NCI-H128 (cell line): Measurements from ENCODE around the gene MAP3K6.

ENCODE experiments used
- DNase-seq: peaks from one replicate; lab custom pipeline; 2025; ENCODE audit not compliant: unreplicated experiment; lab: John Stamatoyannopoulos, UW

The MAP3K6 gene

GRCh38 chr1:27374362-27375086, 7.8 kb upstream of the MAP3K6 start, which contains the start of gene FCN3:
Gene FCN3 (minus strand): TSS chr1:27374824. CDS start chr1:27374818, 6 bp downstream.
- no peak for DNase-seq

GRCh38 chr1:27372808-27373690, 6.3 kb upstream of the MAP3K6 start:
- DNase-seq, result no peak

- no peak for DNase-seq
These were observed 5.5 kb upstream of the MAP3K6 start for GRCh38 chr1:27372022-27372807.

DNA sequence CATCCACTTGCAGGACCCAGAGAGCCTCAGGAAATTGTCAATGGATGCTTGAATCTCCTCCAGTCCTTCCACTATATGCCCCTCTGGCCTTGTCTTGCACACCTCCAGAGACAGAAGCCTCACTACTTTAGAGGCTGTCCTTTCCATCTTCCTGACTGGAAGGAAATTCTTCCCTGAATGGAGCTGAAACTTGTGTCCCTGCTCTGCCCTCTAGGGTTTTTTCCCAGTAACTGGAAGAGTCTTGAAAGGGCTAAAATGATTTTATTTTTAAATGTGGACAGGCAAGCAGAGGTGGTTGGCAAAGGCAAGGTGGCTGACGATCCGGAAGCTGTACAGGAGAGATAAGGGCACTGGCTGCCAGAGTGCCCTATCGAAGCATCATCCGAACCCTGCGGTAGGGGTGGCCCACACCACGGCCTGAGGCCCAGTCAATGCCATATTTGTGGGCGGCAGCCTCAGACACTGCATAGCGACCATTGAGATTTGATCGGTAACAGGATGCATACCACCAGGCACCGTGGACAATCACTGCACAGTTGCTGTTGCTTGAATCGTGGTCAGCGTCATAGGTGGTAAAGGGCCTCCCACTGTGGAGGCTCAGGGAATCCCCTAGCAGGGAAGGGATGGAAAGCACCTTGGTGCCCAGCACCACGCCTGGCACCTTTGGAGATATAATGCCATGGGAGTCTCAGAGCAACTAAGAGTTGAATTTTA, 2.3 kb upstream of the MAP3K6 start:
- no peak for DNase-seq

- DNase-seq, result no peak
These were observed 444 bp upstream of the MAP3K6 start for GRCh38 chr1:27367160-27367650.

DNA sequence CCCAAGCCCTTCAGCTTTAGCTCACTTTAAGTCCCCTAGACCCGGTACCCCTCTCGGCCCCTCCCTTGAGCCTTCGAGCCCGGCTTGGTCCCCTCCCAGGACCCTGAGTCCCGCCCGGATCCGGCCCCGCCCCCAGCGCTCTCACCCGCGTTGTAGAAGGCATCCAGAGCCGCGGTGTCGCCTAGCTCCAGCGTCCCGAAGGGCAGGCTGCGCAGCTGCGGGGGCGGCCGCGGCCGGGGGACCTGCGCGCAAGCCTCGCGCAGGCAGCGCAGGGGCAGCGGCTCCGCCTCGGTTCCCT, 699 bp downstream of the MAP3K6 start:
- peak; percentile 43 for DNase-seq

- peak; percentile 51 for DNase-seq
These were observed 1.2 kb downstream of the MAP3K6 start for GRCh38 chr1:27365372-27366112.

DNA sequence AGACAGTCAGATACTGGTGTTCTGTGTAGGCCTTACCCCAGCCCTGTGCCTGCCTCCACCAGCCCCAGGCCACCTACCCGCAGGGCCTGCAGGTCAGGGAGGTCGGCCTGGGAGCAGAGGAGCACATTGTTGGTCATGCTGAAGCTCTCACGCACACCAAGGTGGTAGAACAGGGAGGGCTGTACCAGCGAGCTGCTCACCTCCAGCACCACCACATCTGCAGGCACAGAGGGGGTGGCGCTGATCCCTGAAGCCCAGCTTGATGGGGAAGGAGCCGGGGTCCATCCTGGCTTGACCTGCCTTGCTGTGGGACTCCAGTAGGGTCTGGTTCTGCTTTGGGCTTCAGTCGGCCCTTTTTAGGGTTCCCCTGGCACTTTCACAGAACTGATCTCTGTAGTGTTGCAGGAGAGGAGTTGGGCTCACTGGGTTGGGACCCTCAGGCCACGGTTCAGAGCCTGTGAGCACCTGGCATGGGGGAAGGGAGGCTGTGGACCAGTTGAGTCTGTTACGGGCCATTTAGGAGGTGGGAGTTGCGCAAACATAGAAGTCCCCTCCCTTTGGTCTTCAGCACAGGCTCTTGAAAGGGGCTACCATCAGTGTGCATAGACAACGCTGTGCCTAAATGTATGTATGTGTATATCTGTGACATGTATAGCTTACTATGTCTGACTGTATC, 1.9 kb downstream of the MAP3K6 start:
- DNase-seq, result no peak

GRCh38 chr1:27363766-27364695, 2.7 kb downstream of the MAP3K6 start:
- DNase-seq, result no peak

- DNase-seq, result no peak
These were observed 5.2 kb downstream of the MAP3K6 start for GRCh38 chr1:27361553-27361952.

DNA sequence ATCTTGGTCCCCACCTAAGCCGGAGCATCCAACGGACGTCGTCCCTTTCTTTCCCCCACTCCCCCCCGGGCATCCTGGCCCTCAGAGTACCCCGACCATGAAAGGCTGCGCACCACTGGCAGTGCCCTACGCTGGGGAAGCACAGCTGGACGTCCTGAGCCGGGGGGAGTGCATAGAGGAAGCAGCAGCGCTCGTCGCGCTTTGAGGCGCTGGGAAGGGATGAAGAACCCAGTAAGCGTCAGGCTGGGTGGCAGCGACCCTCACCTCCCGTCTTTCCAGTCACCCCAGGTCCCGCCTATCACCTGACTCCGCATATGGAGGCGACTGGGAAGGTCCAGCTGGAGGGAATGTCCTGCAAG, 5.7 kb downstream of the MAP3K6 start:
- DNase-seq, result no peak

DNA sequence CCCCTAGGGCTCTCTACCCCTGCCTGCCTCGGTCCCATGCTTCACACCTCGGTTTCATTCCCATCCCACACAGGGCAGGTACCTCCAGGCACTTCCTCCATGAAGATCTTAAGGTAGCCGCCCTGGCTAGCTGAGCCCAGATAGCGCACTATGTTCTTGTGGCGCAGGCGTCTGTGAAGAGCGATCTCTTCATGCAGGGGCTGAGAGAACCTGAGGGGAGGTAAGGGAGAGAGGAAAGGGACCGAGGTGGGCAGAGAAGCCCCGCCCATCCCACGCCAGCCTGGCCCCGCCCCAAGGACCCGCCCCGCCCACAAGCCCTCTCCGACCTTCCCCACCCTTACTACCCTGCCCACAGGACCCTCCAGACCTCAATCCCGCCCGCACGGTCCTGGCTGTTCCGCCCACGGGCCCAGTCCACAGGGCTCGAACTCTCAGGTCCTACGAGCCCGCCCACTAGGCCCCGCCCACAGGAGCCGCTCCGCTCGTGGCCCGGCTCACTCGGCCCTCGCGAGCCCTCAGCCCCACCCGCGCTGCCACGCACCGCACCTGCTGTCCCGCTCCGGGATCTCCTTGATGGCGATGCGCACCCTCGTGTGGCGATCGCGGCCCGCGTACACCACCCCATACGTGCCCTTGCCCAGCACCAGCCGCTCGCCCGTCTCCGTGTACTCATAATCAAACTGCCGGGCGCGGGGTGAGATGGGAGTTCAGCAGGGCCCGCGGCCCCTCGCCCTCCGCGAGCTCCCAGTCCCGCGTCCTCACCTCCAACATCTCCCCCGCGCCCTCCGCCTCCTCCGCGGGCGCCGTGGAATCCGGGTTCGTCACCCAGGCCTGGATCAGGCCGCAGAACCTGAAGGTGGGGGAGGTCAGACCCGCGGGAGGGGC, 6.4 kb downstream of the MAP3K6 start:
- no peak for DNase-seq

GRCh38 chr1:27359822-27360158, 7.0 kb downstream of the MAP3K6 start:
- no peak for DNase-seq

GRCh38 chr1:27358928-27359313, 7.8 kb downstream of the MAP3K6 start:
- no peak for DNase-seq

DNA sequence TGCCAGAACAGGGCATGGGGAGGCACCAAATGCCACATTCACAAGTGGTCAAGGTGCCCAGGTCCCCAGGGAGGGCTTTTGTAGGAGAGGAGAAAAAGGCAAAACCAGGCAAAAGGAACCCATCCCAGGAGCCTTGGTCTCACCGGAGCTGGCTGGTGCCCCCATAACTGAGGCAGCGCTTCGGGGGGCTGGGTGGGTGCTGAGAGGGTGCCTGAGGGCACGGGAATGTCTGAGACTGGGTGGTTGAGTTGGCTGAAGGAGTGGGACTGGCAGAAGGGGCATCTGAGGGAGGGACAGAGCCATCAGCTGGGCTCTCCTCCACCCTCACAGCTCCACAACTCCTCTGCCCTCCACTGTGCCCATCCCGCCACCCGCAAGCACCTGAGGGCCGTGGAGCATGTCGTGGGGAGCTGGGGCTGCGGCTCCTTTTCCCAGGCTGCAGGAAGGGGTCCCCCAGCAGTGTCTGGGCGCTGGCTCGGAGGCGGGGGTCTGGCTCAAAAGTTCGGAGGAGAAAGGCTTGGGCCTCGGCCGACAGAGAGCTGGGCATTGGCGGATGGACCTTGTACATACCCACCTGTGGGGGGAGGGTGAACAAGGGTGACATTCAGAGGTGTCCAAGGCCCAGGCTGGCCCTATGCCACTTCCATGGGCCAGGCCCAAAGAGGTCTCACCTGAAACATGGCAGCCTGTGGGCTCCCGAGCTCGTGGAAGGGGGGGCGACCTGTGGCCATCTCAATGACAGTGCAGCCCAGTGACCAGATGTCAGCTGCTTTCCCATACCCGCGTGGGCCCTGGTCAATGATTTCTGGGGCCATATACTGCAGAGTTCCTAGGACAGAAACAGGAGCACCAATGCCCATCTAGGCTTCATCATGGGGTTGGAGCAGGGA, 8.5 kb downstream of the MAP3K6 start:
- DNase-seq, result no peak

DNA sequence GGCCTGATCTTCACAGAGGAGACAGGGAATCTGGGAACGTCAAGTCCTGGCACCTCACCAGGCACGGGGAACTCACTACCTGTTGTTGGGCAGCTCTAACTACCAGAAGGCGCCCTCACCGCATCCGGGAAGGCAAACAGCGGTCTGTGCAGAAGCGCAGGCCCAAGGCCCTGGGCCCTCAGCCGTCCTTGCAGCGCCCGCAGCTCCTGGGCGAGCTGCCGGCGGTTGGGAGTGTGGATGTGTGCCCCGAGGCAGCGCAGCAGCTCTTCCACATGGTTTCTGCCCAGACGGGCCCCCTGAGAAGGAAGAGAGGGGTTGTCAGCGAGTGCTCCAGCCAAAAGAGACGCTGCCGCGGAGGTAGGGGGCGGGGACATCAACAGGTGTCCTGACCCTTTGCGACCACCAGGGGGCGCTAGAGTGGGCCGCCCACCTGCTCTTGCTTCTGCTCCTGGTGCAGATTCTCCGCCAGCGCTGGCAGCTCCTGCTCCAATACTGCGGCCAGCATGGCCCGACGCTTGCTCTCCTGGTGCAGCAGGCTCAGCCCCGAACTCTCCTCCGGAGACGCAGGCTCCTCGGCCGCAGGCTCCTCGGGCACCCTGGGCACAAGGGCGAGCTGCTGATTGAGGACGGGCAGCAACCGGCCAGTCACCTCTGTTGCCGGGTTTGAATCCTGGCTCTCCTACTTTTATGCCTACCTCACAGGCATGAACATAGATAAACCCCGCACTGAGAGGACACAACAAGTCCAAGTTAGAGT, 9.3 kb downstream of the MAP3K6 start:
- peak; percentile 16 for DNase-seq
